ENCODE measurements around the gene DCPS. TPM values are rescaled to one million over a fixed set of nuclear protein-coding genes. Genes with fewer than 3 reads are reported as not detected.

DCPS gene
- total RNA-seq, 1 donor from 2014 or later: 15.5 TPM

DNA sequence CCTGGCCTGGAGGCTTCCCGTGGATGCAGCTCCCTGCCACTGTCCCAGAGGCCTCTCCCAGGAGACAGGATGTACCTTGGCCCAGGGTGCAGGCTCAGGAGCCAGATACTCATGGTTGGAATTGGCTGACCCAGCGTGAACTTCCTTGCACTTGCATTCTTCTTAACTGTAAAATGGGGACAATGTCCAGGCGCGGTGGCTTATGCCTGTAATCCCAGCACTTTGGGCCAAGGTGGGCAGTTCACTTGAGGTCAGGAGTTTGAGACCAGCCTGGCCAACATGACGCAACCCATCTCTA is 31.6 kb downstream of the DCPS start:
- Histone ChIP-seq H3K4me3 (no peak overlapping the region), H3K9me3 (no peaks in the 10 kb centered on the region), H3K27me3 (no peaks in the 10 kb centered on the region), H3K36me3 (peaks cover 0 to 7% of the 10 kb centered on the region in 2 donors), H3K27ac (no peak overlapping the region), H3K4me1 (peaks cover 31% of the 10 kb centered on the region)
- DNase-seq (ENCODE audit: extremely low spot score in 2 of 2): no peak
- intact Hi-C loops (cut with DNase I): no loop called here
- TF ChIP-seq POLR2A (IDR thresholded peaks at IDR 0.05) (no peak), POLR2AphosphoS5 (IDR thresholded peaks at IDR 0.05; ENCODE audit: insufficient read depth in 1 of 2, low read depth in 1 of 2) (no peak)
- TF ChIP-seq, protein P1, sequence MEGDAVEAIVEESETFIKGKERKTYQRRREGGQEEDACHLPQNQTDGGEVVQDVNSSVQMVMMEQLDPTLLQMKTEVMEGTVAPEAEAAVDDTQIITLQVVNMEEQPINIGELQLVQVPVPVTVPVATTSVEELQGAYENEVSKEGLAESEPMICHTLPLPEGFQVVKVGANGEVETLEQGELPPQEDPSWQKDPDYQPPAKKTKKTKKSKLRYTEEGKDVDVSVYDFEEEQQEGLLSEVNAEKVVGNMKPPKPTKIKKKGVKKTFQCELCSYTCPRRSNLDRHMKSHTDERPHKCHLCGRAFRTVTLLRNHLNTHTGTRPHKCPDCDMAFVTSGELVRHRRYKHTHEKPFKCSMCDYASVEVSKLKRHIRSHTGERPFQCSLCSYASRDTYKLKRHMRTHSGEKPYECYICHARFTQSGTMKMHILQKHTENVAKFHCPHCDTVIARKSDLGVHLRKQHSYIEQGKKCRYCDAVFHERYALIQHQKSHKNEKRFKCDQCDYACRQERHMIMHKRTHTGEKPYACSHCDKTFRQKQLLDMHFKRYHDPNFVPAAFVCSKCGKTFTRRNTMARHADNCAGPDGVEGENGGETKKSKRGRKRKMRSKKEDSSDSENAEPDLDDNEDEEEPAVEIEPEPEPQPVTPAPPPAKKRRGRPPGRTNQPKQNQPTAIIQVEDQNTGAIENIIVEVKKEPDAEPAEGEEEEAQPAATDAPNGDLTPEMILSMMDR (IDR thresholded peaks at IDR 0.05): no peak

DNA sequence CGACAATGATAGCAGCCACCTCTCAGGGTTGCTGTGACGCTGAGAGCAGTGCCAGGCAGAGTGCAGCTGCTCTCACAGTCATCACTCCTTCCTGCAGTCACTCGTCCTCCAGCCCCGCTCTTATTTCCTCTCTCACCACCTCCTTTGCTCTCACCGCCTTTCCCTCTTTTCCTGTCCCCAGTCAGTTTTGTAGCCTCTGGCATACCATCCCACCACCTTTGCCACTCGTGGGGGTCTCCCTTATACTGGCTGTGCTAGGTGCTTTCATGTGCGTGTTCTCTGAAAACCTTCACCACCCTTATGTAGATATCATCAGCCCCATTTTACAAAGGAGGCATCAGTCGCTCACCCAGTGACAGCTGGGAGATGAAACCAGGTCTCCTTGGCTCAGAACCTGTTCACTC is 32.3 kb downstream of the DCPS start:
- TF ChIP-seq POLR2A (IDR thresholded peaks at IDR 0.05) (no peak), POLR2AphosphoS5 (IDR thresholded peaks at IDR 0.05; ENCODE audit: insufficient read depth in 1 of 2, low read depth in 1 of 2) (no peak)
- TF ChIP-seq, protein P1 (IDR thresholded peaks at IDR 0.05): no peak
- Histone ChIP-seq H3K9me3 (no peaks in the 10 kb centered on the region), H3K27ac (no peak overlapping the region), H3K4me1 (peaks cover 39% of the 10 kb centered on the region), H3K36me3 (peaks cover 0 to 7% of the 10 kb centered on the region in 2 donors), H3K27me3 (no peaks in the 10 kb centered on the region), H3K4me3 (no peak overlapping the region)
- intact Hi-C loops (cut with DNase I): no loop called here
- no peak for DNase-seq (ENCODE audit: extremely low spot score in 2 of 2)

DNA sequence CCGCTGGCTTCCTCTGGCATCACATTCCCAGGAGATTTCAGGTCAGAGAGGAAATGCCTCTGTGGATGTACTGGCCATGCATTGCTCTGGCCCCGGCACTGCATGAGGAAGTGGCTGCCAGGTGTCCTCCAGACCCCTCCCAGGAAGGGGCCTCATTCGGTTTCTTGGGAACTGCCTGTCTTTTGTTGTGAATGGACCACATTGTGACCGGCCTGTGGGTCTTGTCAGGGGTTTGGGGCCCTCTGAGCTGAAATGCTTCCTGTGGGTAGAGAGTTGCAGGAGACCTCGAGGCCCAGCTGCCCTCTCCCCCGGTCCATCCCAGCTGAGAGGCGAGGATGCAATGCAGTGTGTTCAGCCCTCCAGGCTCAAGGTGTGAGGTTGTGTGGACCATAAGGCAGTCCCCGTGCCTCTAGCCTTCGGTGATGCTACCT is 32.8 kb downstream of the DCPS start:
- intact Hi-C loops (cut with DNase I): no loop called here
- peaks cover 0 to 7% of the 10 kb centered on the region in 2 donors for H3K36me3 ChIP-seq
- peaks cover 34% of the 10 kb centered on the region for H3K4me1 ChIP-seq

DNA sequence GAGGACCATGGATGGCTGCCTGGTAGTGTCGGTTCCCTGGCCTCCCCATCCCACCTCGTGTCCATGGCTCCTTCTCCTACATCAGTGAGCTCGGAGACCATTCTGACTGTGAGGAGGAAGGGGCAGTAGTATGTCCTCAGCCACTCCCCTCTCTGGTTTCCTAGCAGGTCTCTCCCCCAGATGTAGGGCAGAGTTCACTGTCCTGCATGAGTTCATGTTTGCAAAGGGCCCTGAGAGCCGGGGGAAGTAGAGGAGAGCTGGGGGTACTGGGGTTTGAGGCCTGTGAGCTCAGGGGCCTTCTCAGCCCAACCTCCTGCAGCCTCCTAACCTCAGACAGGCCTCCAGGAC is 33.2 kb downstream of the DCPS start:
- TF ChIP-seq POLR2AphosphoS5 (IDR thresholded peaks at IDR 0.05; ENCODE audit: insufficient read depth in 1 of 2, low read depth in 1 of 2) (no peak), POLR2A (IDR thresholded peaks at IDR 0.05) (no peak)
- TF ChIP-seq, protein P1 (IDR thresholded peaks at IDR 0.05): no peak
- DNase-seq (ENCODE audit: extremely low spot score in 2 of 2): no peak
- H3K9me3 ChIP-seq: no peaks in the 10 kb centered on the region
- peaks cover 0 to 7% of the 10 kb centered on the region in 2 donors for H3K36me3 ChIP-seq
- no peaks in the 10 kb centered on the region for H3K27me3 ChIP-seq
- H3K4me1 ChIP-seq: peaks cover 30% of the 10 kb centered on the region
- no peak overlapping the region for H3K4me3 ChIP-seq
- no peak overlapping the region for H3K27ac ChIP-seq
- intact Hi-C loops (cut with DNase I): no loop called here

More for the DNA sequence above, 32.8 kb downstream of the DCPS start:
- no peaks in the 10 kb centered on the region for H3K27me3 ChIP-seq
- DNase-seq (ENCODE audit: extremely low spot score in 2 of 2): no peak
- H3K4me3 ChIP-seq: no peak overlapping the region
- H3K9me3 ChIP-seq: no peaks in the 10 kb centered on the region
- no peak overlapping the region for H3K27ac ChIP-seq
- TF ChIP-seq POLR2AphosphoS5 (IDR thresholded peaks at IDR 0.05; ENCODE audit: insufficient read depth in 1 of 2, low read depth in 1 of 2) (no peak), POLR2A (IDR thresholded peaks at IDR 0.05) (no peak)
- TF ChIP-seq, protein P1 (IDR thresholded peaks at IDR 0.05): no peak

DNA sequence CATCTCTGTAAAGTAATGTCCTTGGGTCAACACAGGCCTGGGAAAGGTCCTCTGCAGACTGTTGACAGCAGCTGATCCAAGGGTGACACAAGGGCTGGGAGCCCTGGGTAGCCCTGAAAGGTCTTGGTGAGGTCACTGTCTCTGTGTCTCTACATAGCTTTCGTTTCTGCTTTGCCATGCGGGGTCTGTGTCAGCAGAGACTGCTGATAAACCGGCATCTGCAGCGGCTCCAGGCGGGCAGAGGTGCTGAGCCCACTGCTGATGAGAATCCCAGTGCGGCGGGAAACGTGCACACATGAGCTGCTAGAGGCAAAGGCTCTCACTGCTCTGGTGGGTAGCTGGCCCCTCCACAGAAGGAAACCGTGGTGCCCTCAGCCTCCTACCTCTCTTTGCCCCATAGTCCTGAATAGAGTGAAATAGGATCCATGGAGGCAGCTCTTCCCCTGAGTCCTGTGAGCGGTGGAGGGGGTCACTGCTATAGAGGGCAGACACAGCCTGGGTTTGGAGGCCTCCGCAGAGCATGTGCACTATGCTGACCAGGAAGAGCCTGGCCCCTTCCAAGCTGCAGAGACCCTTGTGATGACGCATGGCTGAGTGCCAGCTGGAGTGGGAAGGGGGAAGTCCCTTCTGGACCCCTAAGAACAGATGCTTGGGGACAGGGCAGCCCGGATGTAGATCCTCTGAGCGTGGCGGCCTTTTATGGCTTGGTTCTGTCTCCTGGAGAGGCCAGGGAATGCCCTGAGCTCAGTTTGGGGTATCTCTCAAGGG is 33.8 kb downstream of the DCPS start:
- Histone ChIP-seq H3K9me3 (no peaks in the 10 kb centered on the region), H3K4me3 (no peak overlapping the region), H3K27me3 (no peaks in the 10 kb centered on the region), H3K4me1 (peaks cover 25% of the 10 kb centered on the region), H3K27ac (no peak overlapping the region), H3K36me3 (peaks cover 0 to 7% of the 10 kb centered on the region in 2 donors)
- TF ChIP-seq, protein P1 (IDR thresholded peaks at IDR 0.05): no peak
- TF ChIP-seq POLR2AphosphoS5 (IDR thresholded peaks at IDR 0.05; ENCODE audit: insufficient read depth in 1 of 2, low read depth in 1 of 2): no peak
- intact Hi-C loops (cut with DNase I): no loop called here
- DNase-seq (ENCODE audit: extremely low spot score in 2 of 2): no peak
